IPS DF 4.7 (cell line): Measurements from ENCODE around the gene CAPN2.
"Not testable (repeated sequence)": the region's sequence is repeated elsewhere in the genome, so short reads cannot be mapped to it uniquely, and the experiment has no call there.

Source experiments
- DNase-seq: peaks from one replicate; pipeline ENCODE4 v3.0.0-alpha.2; 2013; ENCODE audit warnings: low spot score; ENCODE audit errors: extremely low read depth

Gene CAPN2

DNA sequence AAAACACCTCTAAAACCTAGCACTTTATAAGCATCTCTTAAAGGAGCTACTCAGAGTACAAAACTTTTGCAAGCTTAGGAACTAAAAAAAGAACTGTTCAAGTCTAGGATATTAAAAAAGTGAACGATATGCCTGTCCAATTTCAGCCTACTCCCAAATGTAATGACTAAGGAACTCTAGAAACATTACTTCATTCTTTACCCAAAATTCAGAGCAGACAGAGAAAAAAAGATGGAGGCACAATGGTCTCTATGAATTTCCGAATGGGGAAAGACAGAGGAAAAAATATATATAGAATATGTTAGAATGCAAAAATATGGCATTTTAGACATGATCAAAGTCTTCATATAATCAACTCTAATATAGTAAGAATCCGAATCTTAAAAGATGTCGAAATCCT lies 72.2 kb downstream of the CAPN2 start:
- DNase-seq: no peak

- DNase-seq: no peak
These were observed 73.5 kb downstream of the CAPN2 start for GRCh38 chr1:223785808-223786207.

- DNase-seq: no peak
These were observed 76.5 kb downstream of the CAPN2 start for GRCh38 chr1:223788746-223789415.

- DNase-seq: no peak
These were observed 79.7 kb downstream of the CAPN2 start for GRCh38 chr1:223792046-223792445.

DNA sequence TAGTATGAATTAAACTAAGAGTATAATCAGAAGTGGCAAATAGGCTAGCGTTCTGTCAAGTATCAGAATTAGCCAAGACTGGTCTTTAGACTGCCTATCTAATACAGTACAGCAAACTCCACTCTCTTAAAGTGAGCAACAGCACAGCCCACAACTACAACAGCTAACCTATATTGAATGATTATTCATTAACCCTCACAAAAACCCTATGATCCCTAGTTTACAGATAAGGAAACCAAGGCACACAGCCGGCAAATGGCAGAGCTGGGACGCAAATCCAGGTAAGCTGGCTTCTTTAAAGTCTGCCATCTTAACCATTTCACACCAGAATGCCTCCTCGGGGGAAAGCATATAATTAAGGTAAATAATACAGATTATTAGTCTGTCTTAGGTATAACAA lies 81.4 kb downstream of the CAPN2 start:
- no peak for DNase-seq

- DNase-seq: no peak
These were observed 82.0 kb downstream of the CAPN2 start for GRCh38 chr1:223794136-223794880.

DNA sequence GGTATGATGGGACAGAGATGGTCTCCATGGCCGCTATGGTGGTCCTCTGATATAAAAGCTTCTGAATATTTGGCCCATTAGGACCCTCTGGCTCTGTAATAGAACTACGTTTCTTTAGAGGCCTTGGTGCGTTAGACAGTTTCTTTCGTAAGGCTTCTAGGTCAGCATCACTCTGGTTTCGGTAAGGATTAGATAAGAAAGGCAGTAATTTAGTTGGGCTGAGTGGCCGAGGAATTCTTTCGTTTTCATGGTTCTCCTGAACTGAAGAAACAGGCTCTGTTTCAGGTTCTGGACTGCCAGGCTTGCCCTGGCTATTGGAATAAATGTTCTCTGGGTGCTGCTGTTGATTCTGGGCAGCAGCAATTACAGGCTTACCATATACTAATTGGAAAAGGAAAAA lies 83.9 kb downstream of the CAPN2 start:
- DNase-seq: no peak

DNA sequence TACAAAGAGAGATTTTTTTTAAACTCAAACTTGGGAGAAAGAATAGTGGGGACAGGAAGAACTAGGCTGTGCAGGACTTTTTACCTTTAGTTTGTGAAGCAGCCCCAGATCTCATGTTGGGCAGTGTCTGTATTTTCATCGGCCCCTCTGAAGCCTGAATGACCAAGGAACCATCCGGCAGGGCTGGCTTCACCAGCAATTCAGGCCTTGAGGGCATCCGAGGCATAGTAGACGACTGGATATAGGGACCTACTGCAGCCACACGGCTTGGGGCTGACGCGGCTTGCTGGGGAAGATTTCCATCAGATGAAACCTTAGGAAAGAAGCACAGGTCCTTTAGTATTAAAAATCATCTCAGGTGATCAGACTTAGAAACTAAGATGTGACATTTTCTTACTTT lies 89.7 kb downstream of the CAPN2 start:
- no peak for DNase-seq

DNA sequence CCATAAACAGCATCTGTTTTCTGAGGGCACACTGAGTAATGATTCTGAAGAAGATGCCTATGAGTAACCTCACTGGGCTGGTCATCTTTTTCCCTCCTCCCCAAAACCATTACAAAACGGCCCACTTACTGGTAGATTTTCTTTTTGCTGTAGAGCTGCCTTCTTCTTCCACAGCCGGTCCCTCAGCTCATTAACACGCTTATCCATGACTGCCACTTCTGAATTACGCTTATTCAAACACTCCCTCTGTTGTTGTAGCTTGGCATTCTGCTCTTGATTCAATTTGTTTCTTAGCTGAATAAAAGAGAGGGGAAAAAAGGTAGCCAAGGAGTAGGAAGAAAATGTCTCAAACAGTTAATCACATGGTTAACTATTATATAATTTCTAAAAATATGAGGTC lies 90.3 kb downstream of the CAPN2 start:
- no peak for DNase-seq

DNA sequence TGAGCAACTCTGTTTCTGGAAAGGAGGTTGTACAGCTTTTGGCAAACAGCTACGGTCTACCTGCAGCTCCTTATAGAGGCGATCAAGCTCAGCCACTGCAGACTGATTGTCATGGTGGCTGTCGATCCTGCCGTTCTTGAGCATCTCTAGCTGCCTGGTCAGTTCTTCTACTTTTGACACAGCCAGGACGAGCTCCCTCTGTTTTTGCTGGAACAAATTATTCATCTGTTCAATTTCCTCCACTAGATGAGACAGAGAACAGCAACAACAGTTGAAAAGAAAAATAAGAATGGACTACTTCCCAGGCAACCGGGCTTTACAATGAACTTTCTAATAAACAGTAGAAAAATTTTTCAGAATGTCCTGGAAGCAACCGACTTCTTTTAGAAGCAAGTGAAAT lies 90.9 kb downstream of the CAPN2 start:
- DNase-seq: no peak

DNA sequence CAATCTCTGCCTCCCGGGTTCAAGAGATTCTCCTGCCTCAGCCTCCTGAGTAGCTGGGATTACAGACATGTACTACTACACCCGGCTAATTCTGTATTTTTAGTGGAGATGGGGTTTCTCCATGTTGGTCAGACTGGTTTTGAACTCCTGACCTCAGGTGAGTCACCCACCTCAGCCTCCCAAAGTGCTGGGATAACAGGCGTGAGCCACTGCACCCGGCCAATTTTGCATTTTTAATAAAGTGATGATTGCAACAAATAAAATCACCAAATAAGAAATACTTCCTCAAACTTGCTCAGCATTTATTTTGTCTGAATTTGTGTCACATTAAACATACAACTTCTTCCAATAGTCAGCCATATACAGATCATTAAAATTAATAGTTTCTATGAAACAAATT lies 97.6 kb downstream of the CAPN2 start:
- DNase-seq: not testable (repeated sequence)

- no peak for DNase-seq
These were observed 98.2 kb downstream of the CAPN2 start for GRCh38 chr1:223810586-223810985.

- no peak for DNase-seq
These were observed 99.3 kb downstream of the CAPN2 start for GRCh38 chr1:223811634-223812101.

DNA sequence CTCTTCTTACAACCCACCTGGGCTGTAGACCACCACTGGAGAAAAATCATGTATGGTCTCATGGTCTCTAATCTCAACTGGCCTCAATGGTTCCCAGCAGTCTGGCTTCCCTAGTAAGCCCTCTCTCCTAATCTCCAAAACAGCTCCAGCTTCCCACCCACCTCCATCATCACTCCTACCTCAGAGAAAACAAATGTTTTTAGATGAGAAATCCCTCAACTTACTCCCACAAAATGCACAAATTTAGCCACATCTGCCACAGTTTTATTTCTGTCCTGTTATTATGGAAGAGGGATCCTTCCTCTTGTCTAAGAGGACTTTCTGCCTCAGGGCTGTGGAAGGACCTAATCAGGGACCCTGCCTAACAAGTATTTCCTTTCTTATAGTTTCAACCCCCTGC lies 101.3 kb downstream of the CAPN2 start:
- DNase-seq: no peak

DNA sequence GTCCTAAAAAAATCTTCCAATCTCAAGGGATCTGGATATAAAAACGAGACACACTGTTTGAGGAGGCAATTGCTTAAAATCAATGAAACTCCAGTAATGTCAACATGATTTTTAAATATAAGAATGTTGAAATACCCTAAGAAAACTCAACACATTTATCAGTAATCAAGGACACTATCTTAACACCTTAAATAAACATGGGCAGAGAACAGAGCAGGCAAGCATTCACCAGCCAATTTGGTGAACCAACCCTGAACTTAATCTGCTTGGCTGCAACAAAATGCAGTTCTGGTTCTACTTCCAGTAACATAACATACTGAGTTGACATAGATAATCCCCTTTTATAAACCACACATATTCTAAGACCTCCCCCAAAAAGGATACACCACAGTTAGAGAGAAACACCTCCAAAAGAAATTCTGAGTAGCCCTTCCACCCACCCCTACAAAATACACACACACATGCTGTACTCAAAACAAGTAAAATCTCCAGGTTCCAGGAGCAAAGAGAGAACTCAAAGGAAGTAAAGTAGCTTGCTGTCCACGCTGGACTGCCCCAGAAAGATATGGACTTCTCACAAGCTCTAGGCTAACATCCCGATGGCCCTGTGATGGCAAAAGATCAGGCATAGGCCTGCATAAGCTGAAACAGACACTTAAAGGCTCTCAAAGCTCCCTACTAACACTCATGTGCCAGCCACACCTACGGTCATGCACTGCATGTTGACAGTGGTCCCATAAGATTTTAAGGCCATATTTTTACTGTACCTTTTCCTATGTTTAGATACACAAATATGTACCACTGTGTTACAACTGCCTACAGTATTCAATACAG lies 102.9 kb downstream of the CAPN2 start:
- DNase-seq: no peak

DNA sequence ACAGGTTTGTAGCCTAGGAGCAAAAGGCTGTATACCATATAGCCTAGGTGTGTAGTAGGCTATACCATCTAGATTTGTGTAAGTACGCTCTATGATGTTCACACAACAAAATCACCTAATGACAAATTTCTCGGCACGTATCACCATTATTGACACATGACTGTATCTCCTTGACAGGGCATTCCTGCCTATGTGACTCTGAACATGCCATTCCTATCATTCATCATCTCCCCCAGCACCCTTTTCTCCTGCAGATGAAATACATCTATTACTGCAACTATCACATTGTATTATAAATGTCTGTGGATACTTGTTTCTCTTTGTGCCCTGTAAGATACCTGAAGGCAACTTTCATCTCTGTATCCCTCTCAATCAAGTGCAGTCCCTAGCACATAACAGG lies 103.5 kb downstream of the CAPN2 start:
- DNase-seq: no peak

DNA sequence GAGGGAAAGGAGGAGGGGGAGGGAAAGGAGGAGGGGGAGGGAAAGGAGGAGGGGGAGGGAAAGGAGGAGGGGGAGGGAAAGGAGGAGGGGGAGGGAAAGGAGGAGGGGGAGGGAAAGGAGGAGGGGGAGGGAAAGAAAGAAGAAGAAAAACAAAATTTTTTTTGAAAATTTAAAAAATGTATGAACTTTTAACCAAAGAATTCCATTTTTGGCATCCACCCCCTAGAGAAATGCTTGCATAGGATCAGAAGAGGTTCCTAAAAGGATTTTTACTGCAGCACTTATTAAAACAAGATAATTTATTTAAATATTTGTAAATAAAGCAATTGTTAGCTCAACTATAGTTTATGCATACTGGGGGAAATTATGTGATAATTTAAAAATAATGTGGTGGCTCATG lies 104.9 kb downstream of the CAPN2 start:
- not testable (repeated sequence) for DNase-seq

- no peak for DNase-seq
These were observed 107.6 kb downstream of the CAPN2 start for GRCh38 chr1:223819730-223820514.

DNA sequence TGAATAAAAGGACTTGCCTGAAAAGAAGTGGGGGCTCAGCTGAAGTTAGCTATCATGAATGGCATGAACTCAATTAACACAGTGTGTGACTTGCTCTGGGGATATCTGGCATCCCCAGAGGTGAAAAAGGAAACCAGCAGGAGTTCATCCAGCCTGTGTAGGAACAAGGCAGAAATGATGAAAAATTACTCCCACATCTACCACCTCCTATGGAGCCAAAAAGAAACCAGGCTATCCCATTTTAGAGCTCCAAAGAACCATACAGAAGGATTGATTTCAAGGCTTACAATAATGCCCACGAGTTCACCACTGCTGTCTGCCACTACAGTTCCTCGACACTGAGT lies 108.1 kb downstream of the CAPN2 start:
- DNase-seq: no peak

DNA sequence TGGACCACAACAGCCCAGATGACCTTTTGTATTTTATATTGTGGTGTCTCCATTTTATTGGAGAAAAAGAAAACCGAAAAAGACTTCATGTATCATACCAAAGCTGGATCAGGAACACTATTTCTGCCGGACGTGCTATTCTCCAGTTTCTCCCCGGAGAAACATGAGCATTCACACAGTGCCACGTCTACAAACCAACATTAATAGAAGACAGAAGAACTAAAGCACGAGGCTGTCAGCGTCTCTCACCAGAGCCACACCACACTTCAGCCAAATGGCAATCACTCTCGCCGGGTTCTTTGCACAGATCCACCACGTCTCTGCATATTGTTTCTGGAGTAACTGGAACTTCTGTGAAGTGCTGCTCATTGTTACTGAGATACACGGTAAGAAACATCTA lies 108.6 kb downstream of the CAPN2 start:
- no peak for DNase-seq

GRCh38 chr1:223824287-223824686 lies 111.9 kb downstream of the CAPN2 start:
- no peak for DNase-seq

- no peak for DNase-seq
These were observed 112.4 kb downstream of the CAPN2 start for GRCh38 chr1:223824712-223825111.
